H1 (cell line): ENCODE results near the gene NFYA. TPM values are rescaled to one million over a fixed set of nuclear protein-coding genes. Genes with fewer than 3 reads are reported as not detected.
A peak's percentile ranks its signal among the peaks of the same experiment; 100 is the strongest.

Experiments used
- CTCF ChIA-PET: fragments of 300-600 bp; sonication (Branson Sonifier 250); formaldehyde crosslinking; loops from one replicate; lab custom pipeline; 2021; ENCODE audit not compliant: partially characterized antibody; lab: Charles Lee
- POLR2A ChIA-PET: fragments of 300-600 bp; sonication (Branson Sonifier 250); formaldehyde crosslinking; loops from one replicate; lab custom pipeline; 2021; ENCODE audit warnings: inconsistent platforms; ENCODE audit not compliant: partially characterized antibody; lab: Charles Lee
- DNase-seq, 2 experiments: peaks; one replicate each; pipeline versions ENCODE4 v3.0.0 to v3.0.0-alpha.2; 2010 to 2022; ENCODE audit warnings: low spot score in 2 of 2, low read depth in 1 of 2, mixed read lengths in 1 of 2
- FAIRE-seq: peaks from 2 replicates; lab custom pipeline; 2011; peaks lifted over from hg19 to GRCh38; lab: Jason Lieb, UNC
- H2AFZ ChIP-seq: 2 replicates; pipeline ENCODE4 v1.8.1; 2012; ENCODE audit warnings: low read length, inconsistent platforms
- H2AK5ac ChIP-seq: 2 replicates; pipeline ENCODE4 v1.6.1; 2013; ENCODE audit warnings: low read depth, low read length
- H2BK120ac ChIP-seq: replicated peaks from 2 replicates; pipeline ENCODE3; 2013; ENCODE audit warnings: low read depth, low read length, inconsistent platforms
- H2BK12ac ChIP-seq: 2 replicates; pipeline ENCODE4 v1.6.1; 2013; ENCODE audit warnings: low read depth, low read length
- H2BK15ac ChIP-seq: 2 replicates; pipeline ENCODE4 v1.6.1; 2013; ENCODE audit warnings: low read length
- H2BK20ac ChIP-seq: 2 replicates; pipeline ENCODE4 v1.6.1; 2013; ENCODE audit warnings: low read length
- H2BK5ac ChIP-seq: 2 replicates; pipeline ENCODE4 v1.6.1; 2013; ENCODE audit warnings: low read depth, low read length
- H3K14ac ChIP-seq: 2 replicates; pipeline ENCODE4 v1.6.1; 2013; ENCODE audit warnings: inconsistent platforms; ENCODE audit not compliant: insufficient read length
- H3K18ac ChIP-seq: 2 replicates; pipeline ENCODE4 v1.6.1; 2013; ENCODE audit warnings: low read length; ENCODE audit errors: extremely low read depth
- H3K23ac ChIP-seq: 2 replicates; pipeline ENCODE4 v1.6.1; 2013; ENCODE audit warnings: inconsistent platforms; ENCODE audit not compliant: insufficient read length
- H3K23me2 ChIP-seq: 2 replicates; pipeline ENCODE4 v1.6.1; 2013; ENCODE audit warnings: low read depth, low read length
- H3K27ac ChIP-seq: 2 replicates; pipeline ENCODE4 v1.6.1; 2011; ENCODE audit warnings: low read depth, low read length, inconsistent platforms
- H3K27me3 ChIP-seq, 4 experiments: replicated peaks in 1 of 4; 1 replicate in 1 of 4; 2 replicates in 3 of 4; pipeline versions ENCODE4 v1.6.1 to v1.8.1; 2011 to 2013; ENCODE audit warnings: low read length in 3 of 4, mild to moderate bottlenecking in 3 of 4, inconsistent platforms in 2 of 4, mixed read lengths in 2 of 4, moderate library complexity in 1 of 4; ENCODE audit not compliant: control insufficient read depth in 3 of 4, insufficient read depth in 3 of 4; ENCODE audit errors: extremely low read depth in 1 of 4
- H3K36me3 ChIP-seq, 4 experiments: 2 replicates each; pipeline versions ENCODE4 v1.6.1 to v1.8.1; 2011 to 2013; ENCODE audit warnings: mild to moderate bottlenecking in 4 of 4, low read length in 3 of 4, moderate library complexity in 2 of 4, control low read depth in 1 of 4, inconsistent platforms in 1 of 4; ENCODE audit not compliant: insufficient read depth in 4 of 4, control insufficient read depth in 2 of 4
- H3K4ac ChIP-seq: replicated peaks from 2 replicates; pipeline ENCODE3; 2013; ENCODE audit warnings: low read length, low read depth, mixed read lengths, inconsistent platforms; ENCODE audit not compliant: insufficient read length
- H3K4me1 ChIP-seq, 4 experiments: replicated peaks in 1 of 4; 1 replicate in 1 of 4; 2 replicates in 3 of 4; pipeline versions ENCODE4 v1.6.1 to v1.8.1; 2011 to 2013; ENCODE audit warnings: low read length in 3 of 4, inconsistent platforms in 2 of 4, mixed read lengths in 1 of 4; ENCODE audit not compliant: insufficient read depth in 4 of 4, control insufficient read depth in 3 of 4
- H3K4me2 ChIP-seq, 2 experiments: 2 replicates each; pipeline versions ENCODE4 v1.6.1 to v1.8.1; 2011 to 2013; ENCODE audit warnings: low read depth in 2 of 2, low read length in 2 of 2, control low read depth in 1 of 2, inconsistent platforms in 1 of 2, mild to moderate bottlenecking in 1 of 2; ENCODE audit not compliant: insufficient read depth in 1 of 2
- H3K4me3 ChIP-seq, 4 experiments: fragments of 200-600, 300-600 bp in 1 of 4; sonication (generic), shearing (Covaris generic), sonication (Bioruptor Twin) in 1 of 4; 2 replicates each; pipeline versions ENCODE4 v1.5.1 to v1.8.1; 2011 to 2016; ENCODE audit warnings: low read length in 4 of 4, low read depth in 3 of 4, control low read depth in 2 of 4, inconsistent platforms in 2 of 4, mild to moderate bottlenecking in 2 of 4, mixed read lengths in 1 of 4, moderate library complexity in 1 of 4; ENCODE audit not compliant: insufficient read depth in 2 of 4; ENCODE audit errors: extremely low read depth in 1 of 4
- H3K56ac ChIP-seq: replicated peaks from 2 replicates; pipeline ENCODE3; 2013; ENCODE audit warnings: low read depth, mild to moderate bottlenecking, mixed read lengths, low read length, inconsistent platforms; ENCODE audit not compliant: insufficient read length
- H3K79me1 ChIP-seq: 2 replicates; pipeline ENCODE4 v1.6.1; 2013; ENCODE audit warnings: low read depth, low read length, control low read depth
- H3K79me2 ChIP-seq, 2 experiments: 2 replicates each; pipeline versions ENCODE4 v1.6.1 to v1.8.1; 2012 to 2013; ENCODE audit warnings: low read length in 2 of 2, mild to moderate bottlenecking in 2 of 2, inconsistent platforms in 1 of 2; ENCODE audit not compliant: insufficient read depth in 2 of 2, control insufficient read depth in 1 of 2
- H3K9ac ChIP-seq, 4 experiments: replicated peaks in 1 of 4; 1 replicate in 1 of 4; 2 replicates in 3 of 4; pipeline versions ENCODE4 v1.6.1 to v1.8.1; 2011 to 2013; ENCODE audit warnings: low read depth in 3 of 4, low read length in 3 of 4, control low read depth in 2 of 4, mild to moderate bottlenecking in 2 of 4, moderate library complexity in 2 of 4, inconsistent platforms in 1 of 4; ENCODE audit errors: extremely low read depth in 1 of 4
- H3K9me3 ChIP-seq, 2 experiments: 2 replicates each; pipeline versions ENCODE4 v1.6.1 to v1.8.1; 2012 to 2013; ENCODE audit warnings: mild to moderate bottlenecking in 2 of 2, moderate library complexity in 2 of 2, control low read depth in 1 of 2, inconsistent platforms in 1 of 2, low read depth in 1 of 2, low read length in 1 of 2, mixed read lengths in 1 of 2; ENCODE audit not compliant: insufficient read depth in 2 of 2
- H4K20me1 ChIP-seq, 2 experiments: replicated peaks in 1 of 2; 2 replicates each; pipeline versions ENCODE3 to v1.8.1; 2011 to 2013; ENCODE audit warnings: inconsistent platforms in 2 of 2, low read length in 2 of 2, mild to moderate bottlenecking in 1 of 2; ENCODE audit not compliant: insufficient read depth in 2 of 2, control insufficient read depth in 1 of 2
- H4K5ac ChIP-seq: 2 replicates; pipeline ENCODE4 v1.6.1; 2013; ENCODE audit warnings: low read length, low read depth, mixed read lengths, inconsistent platforms; ENCODE audit not compliant: insufficient read length
- H4K8ac ChIP-seq: 2 replicates; pipeline ENCODE4 v1.8.0; 2013; ENCODE audit warnings: mild to moderate bottlenecking, moderate library complexity, low read length, inconsistent platforms; ENCODE audit not compliant: insufficient read depth; ENCODE audit errors: extremely low read depth
- H4K91ac ChIP-seq: replicated peaks from 2 replicates; pipeline ENCODE3; 2013; ENCODE audit warnings: low read length, mixed read lengths, inconsistent platforms; ENCODE audit not compliant: insufficient read length
- BRCA1 ChIP-seq: IDR thresholded peaks from 2 replicates; pipeline ENCODE4 v1.6.1; 2012; ENCODE audit warnings: low read depth, low read length, improper control_type of control experiment
- CEBPB ChIP-seq: IDR thresholded peaks from 2 replicates; pipeline ENCODE4 v1.6.1; 2012; ENCODE audit warnings: low read depth, low read length
- EGR1 ChIP-seq: IDR thresholded peaks from 2 replicates; pipeline ENCODE4 v1.6.1; 2011; ENCODE audit warnings: low read depth, low read length, borderline replicate concordance
- HDAC6 ChIP-seq: IDR thresholded peaks from one replicate; pipeline ENCODE4 v1.7.1; 2012; ENCODE audit warnings: low read depth, mild to moderate bottlenecking, inconsistent platforms, low read length, moderate library complexity
- JUN ChIP-seq: IDR thresholded peaks from 2 replicates; pipeline ENCODE4 v1.6.1; 2011; ENCODE audit warnings: low read depth, mild to moderate bottlenecking, improper control_type of control experiment, low read length
- KDM4A ChIP-seq: IDR thresholded peaks from one replicate; pipeline ENCODE4 v1.7.1; 2012; ENCODE audit warnings: low read depth, mild to moderate bottlenecking, moderate library complexity, low read length, inconsistent platforms; ENCODE audit not compliant: severe bottlenecking
- KDM5A ChIP-seq: fragments of 200-600 bp; IDR thresholded peaks from 2 replicates; pipeline ENCODE4 v1.7.1; 2012; ENCODE audit warnings: mild to moderate bottlenecking, low read length, inconsistent platforms, mixed read lengths
- POLR2A ChIP-seq, 2 experiments: IDR thresholded peaks; 1 replicate in 1 of 2; 2 replicates in 1 of 2; pipeline ENCODE4 v1.6.1; 2011; ENCODE audit warnings: low read depth in 2 of 2, low read length in 2 of 2, mild to moderate bottlenecking in 2 of 2; ENCODE audit errors: control extremely low read depth in 1 of 2
- RFX5 ChIP-seq: IDR thresholded peaks from 2 replicates; pipeline ENCODE4 v1.6.1; 2011; ENCODE audit warnings: low read depth, low read length, improper control_type of control experiment, borderline replicate concordance
- ZNF274 ChIP-seq: IDR thresholded peaks from 2 replicates; pipeline ENCODE4 v1.7.0; 2012; ENCODE audit warnings: low read length, borderline replicate concordance; ENCODE audit errors: extremely low read depth
- WGBS, 2 experiments: shearing (Covaris generic) in 1 of 2; methylation state at CpG; one replicate each; pipeline versions ENCODE4 v1.1.6 to v1.1.7; 2013 to 2015; ENCODE audit warnings: low lambda C conversion rate in 2 of 2, mixed read lengths in 2 of 2, inconsistent platforms in 1 of 2, low coverage in 1 of 2, missing lambda C conversion rate in 1 of 2; ENCODE audit not compliant: insufficient replicate concordance in 2 of 2, insufficient coverage in 1 of 2, insufficient read length in 1 of 2; ENCODE audit errors: extremely low coverage in 1 of 2, missing lambda C conversion rate in 1 of 2; 5-methylcytosine and 5-hydroxymethylcytosine counted together
- polyA plus RNA-seq, 7 experiments: library from polyadenylated mRNA; depleted of rRNA in 3 of 7; stranded (reverse) in 5 of 7; unstranded in 2 of 7; fragments of >200 nt in 5 of 7; fragments of 200-250 nt in 2 of 7; gene quantifications; 1 replicate in 5 of 7; 2 replicates in 1 of 7; 4 replicates in 1 of 7; pipeline versions ENCODE4 v1.2.1 to v1.2.3, GENCODE V29; 2011 to 2013; ENCODE audit warnings: missing spikeins in 2 of 7, mixed read lengths in 2 of 7
- total RNA-seq: library from RNA; stranded (reverse); fragmentation: NEBNext Ultra II Directional; extraction: Animal tissue kit (Norgen Biotek cat#: 25700); gene quantifications from 2 replicates; pipeline ENCODE4 v1.2.1, GENCODE V29; 2021
- TF ChIP-seq, protein P1 (sequence below): IDR thresholded peaks from 2 replicates; pipeline ENCODE4 v1.6.1; 2011; ENCODE audit warnings: low read depth, mild to moderate bottlenecking, low read length; ENCODE audit not compliant: insufficient read depth

Gene NFYA
- total and polyA plus RNA-seq, 2 of the 8 experiments (the other 6 are each of a cell fraction or from before 2014, with no cell fraction given), result 19.8 to 33.7 TPM

DNA sequence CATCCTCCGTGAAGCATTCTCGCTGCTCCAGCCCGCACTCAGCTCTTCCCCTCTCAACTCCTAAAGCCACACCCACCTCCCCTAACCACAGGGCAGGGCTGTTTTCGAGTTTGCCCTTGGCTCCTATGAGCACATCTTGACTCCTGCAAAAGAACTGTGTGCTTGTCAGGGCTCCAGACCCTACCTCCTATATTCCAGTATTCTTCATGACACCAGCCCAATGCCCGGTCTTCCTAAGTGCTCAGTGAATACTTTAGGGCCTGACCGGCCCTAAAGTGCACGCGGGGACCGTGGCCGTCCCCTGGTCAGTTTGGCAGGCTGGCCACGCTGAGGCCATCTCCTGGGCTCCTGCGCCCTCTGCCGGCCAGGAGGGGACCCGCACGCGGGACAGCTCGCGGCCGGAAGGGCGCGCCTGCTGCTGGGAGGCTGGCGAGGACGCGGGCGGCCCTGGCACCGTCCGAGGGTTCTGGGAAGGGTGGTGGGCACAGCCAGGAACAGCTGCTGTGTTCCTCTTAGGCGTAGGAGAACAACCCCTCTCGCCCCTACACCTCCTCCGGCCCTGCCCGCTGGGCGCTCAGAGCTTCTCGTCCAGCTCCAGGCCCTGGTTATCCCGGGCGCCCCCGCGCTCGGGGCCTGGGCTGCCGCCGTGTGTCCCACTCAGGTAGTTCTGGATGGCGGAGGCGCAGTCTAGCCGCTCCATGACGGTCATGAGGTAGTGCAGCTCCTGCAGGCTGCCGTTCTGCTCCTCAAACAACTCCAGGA, 44.8 kb upstream of the NFYA start:
- H3K4me2 ChIP-seq, result peak overlapping the region; percentile 29 to 88
- H4K20me1 ChIP-seq, result no peaks in the 10 kb centered on the region
- H2AFZ ChIP-seq, result peak overlapping the region; percentile 77
- no peak overlapping the region for H3K14ac ChIP-seq
- H3K56ac ChIP-seq, result peak overlapping the region; percentile 77
- H3K36me3 ChIP-seq, result no peaks in the 10 kb centered on the region
- peak; percentile 60 to 97 for DNase-seq
- H3K27me3 ChIP-seq, result no peaks in the 10 kb centered on the region; a peak in 1 of 7 replicates
- no peaks in the 10 kb centered on the region for H3K79me2 ChIP-seq
- CTCF ChIA-PET, result interaction anchor here (0.6 to 11.8 kb wide), 56 partner anchors 9 to 429 kb away, joined by 3 to 199 read pairs (median 5); partner anchors contain the start of genes APOBEC2, TSPO2 and UNC5CL
- no peaks in the 10 kb centered on the region for H3K79me1 ChIP-seq
- peaks cover 0 to 11% (median 3%) of the 10 kb centered on the region in 4 experiments; a peak in 5 of 7 replicates for H3K4me1 ChIP-seq
- H2BK120ac ChIP-seq, result no peak overlapping the region
- H2AK5ac ChIP-seq, result no peak overlapping the region
- peak overlapping the region; percentile 66; the same call in 1 of the 2 replicates for H2BK5ac ChIP-seq
- peak overlapping the region; percentile 60 for H2BK12ac ChIP-seq
- H4K5ac ChIP-seq, result peak overlapping the region; percentile 60
- peak overlapping the region; percentile 63; the same call in 1 of the 2 replicates for H2BK20ac ChIP-seq
- H4K91ac ChIP-seq, result peak overlapping the region; percentile 95
- POLR2A ChIA-PET, result interaction anchor here (0.6 to 2.0 kb wide), 23 partner anchors 9 to 1646 kb away, joined by 3 to 9 read pairs (median 4); partner anchors contain the start of genes NFYA, OARD1 and UNC5CL
- H3K9ac ChIP-seq, result peak overlapping the region in 2 of 4 experiments; percentile 45 to 54; a peak in 5 of 7 replicates
- no peak overlapping the region for H3K23ac ChIP-seq
- H4K8ac ChIP-seq, result peak overlapping the region; percentile 85; the same call in 1 of the 2 replicates
- peak overlapping the region; percentile 36 for H3K4ac ChIP-seq
- H3K27ac ChIP-seq, result no peak overlapping the region; the same call in 1 of the 2 replicates
- H3K23me2 ChIP-seq, result peaks cover 7% of the 10 kb centered on the region
- H2BK15ac ChIP-seq, result peak overlapping the region; percentile 84; the same call in 1 of the 2 replicates
- H3K9me3 ChIP-seq, result no peaks in the 10 kb centered on the region
- WGBS, 2 experiments, result 5% methylated on average over 45 of the region's 45 CpGs; no CpG with 5 or more reads in 1 of the 2 experiments
- no peak for FAIRE-seq
- H3K18ac ChIP-seq, result peak overlapping the region; percentile 97
- peak overlapping the region; percentile 30 to 68 (median 57) for H3K4me3 ChIP-seq
- TF ChIP-seq CEBPB, result no peak
- no peak for TF ChIP-seq ZNF274
- no peak for TF ChIP-seq BRCA1
- TF ChIP-seq KDM5A, result no peak
- TF ChIP-seq EGR1, result no peak
- no peak for TF ChIP-seq RFX5
- no peak for TF ChIP-seq HDAC6
- TF ChIP-seq, protein P1, sequence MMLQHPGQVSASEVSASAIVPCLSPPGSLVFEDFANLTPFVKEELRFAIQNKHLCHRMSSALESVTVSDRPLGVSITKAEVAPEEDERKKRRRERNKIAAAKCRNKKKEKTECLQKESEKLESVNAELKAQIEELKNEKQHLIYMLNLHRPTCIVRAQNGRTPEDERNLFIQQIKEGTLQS, result 0 out of 2 replicates have a peak, but pooled peaks have one; percentile 4
- peak in 1 of 2 experiments; percentile 36; a peak in 2 of 3 replicates for TF ChIP-seq POLR2A (IDR thresholded peaks at IDR 0.05; ENCODE audit: control extremely low read depth in 1 of 2, low read depth in 2 of 2, low read length in 2 of 2)
- peak; percentile 85 for TF ChIP-seq KDM4A
- no peak for TF ChIP-seq JUN
